Small intestine (tissue), 16 donors: ENCODE data around the gene SPATA19. TPM values are rescaled to one million over a fixed set of nuclear protein-coding genes. Genes with fewer than 3 reads are reported as not detected.

Experiments
- DNase-seq, 2 donors: peaks; one replicate each; pipeline versions ENCODE4 v3.0.0 to v3.0.0-alpha.2; 2013
- FAIRE-seq: peaks from 2 replicates; lab custom pipeline; 2012; peaks lifted over from hg19 to GRCh38; lab: Jason Lieb, UNC
- H3K27ac ChIP-seq, 3 donors: one replicate each; pipeline ENCODE4 v1.5.1; 2013; ENCODE audit warnings: low read length in 2 of 3, mild to moderate bottlenecking in 2 of 3, control low read depth in 1 of 3, inconsistent platforms in 1 of 3, low read depth in 1 of 3, moderate library complexity in 1 of 3
- H3K27me3 ChIP-seq, 3 donors: one replicate each; pipeline ENCODE4 v1.6.1; 2013; ENCODE audit warnings: low read length in 3 of 3, inconsistent platforms in 1 of 3; ENCODE audit not compliant: control insufficient read depth in 3 of 3, insufficient read depth in 3 of 3
- H3K36me3 ChIP-seq, 3 donors: one replicate each; pipeline ENCODE4 v1.6.1; 2013; ENCODE audit warnings: low read length in 3 of 3, inconsistent platforms in 1 of 3, low read depth in 1 of 3, mild to moderate bottlenecking in 1 of 3, moderate library complexity in 1 of 3; ENCODE audit not compliant: control insufficient read depth in 3 of 3, insufficient read depth in 2 of 3
- H3K4me1 ChIP-seq, 3 donors: one replicate each; pipeline ENCODE4 v1.6.1; 2013; ENCODE audit warnings: low read length in 2 of 3, inconsistent platforms in 1 of 3, low read depth in 1 of 3, mild to moderate bottlenecking in 1 of 3, moderate library complexity in 1 of 3; ENCODE audit not compliant: control insufficient read depth in 3 of 3, insufficient read depth in 2 of 3
- H3K4me3 ChIP-seq, 3 donors: one replicate each; pipeline ENCODE4 v1.5.1; 2013; ENCODE audit warnings: low read length in 3 of 3, control low read depth in 1 of 3, inconsistent platforms in 1 of 3, low read depth in 1 of 3, mild to moderate bottlenecking in 1 of 3, moderate library complexity in 1 of 3
- H3K9me3 ChIP-seq, 2 donors: one replicate each; pipeline ENCODE4 v1.6.1; 2013; ENCODE audit warnings: low read depth in 1 of 2, low read length in 1 of 2; ENCODE audit not compliant: control insufficient read depth in 2 of 2, insufficient read depth in 1 of 2
- WGBS, 3 donors: extraction: QIAGEN DNeasy Blood & Tissue Kit; methylation state at CpG; one replicate each; pipeline ENCODE4 v1.1.7; 2013; 5-methylcytosine and 5-hydroxymethylcytosine counted together
- long read RNA-seq, 10 donors: transcript quantifications; one replicate each; lab custom pipeline, GENCODE V29; 2026
- polyA plus RNA-seq, 4 donors: library from polyadenylated mRNA; stranded (reverse) in 3 of 4; unstranded in 1 of 4; fragments of 200-250 nt in 3 of 4; fragments of 120-200 nt in 1 of 4; gene quantifications; one replicate each; pipeline versions ENCODE4 v1.2.1 to v1.2.3, GENCODE V29; 2013
- donor health status: healthy with polysubstance abuse.
- donor health status: control.
- donor health status: control.
- donor health status: Bipolar disorder and iron deficiency.
- donor health status: healthy.

Gene SPATA19
- not detected for polyA plus RNA-seq
- long read RNA-seq, donor 1: 0 reads
- long read RNA-seq, donor 2: 0 reads
- long read RNA-seq, donor 3: 0 reads
- long read RNA-seq, donor 4: 0 reads
- long read RNA-seq, donor 5: 0 reads
- long read RNA-seq, donor 6: 0 reads
- long read RNA-seq, donor 7: 0 reads
- long read RNA-seq, donor 8: 0 reads
- long read RNA-seq, donor 9: 0 reads
- long read RNA-seq, donor 10: 0 reads

- Histone ChIP-seq H3K4me3 (no peak within 1 kb of the TSS), H3K27ac (no peak within 1 kb of the TSS), H3K36me3 (no peaks in the 10 kb centered on the region), H3K4me1 (no peaks in the 10 kb centered on the region), H3K27me3 (no peaks in the 10 kb centered on the region), H3K9me3 (no peaks in the 10 kb centered on the region)
- 52 to 70% (median 66%) methylated on average over 2 of the region's 2 CpGs for WGBS, 3 donors
- DNase-seq: no peak
- no peak for FAIRE-seq
Observed at GRCh38 chr11:133845413-133845812, at the start of gene SPATA19. Gene SPATA19 (minus strand): TSS chr11:133845513. CDS start chr11:133845446, 67 bp downstream.

GRCh38 chr11:133895061-133895479 is 49.8 kb upstream of the SPATA19 start:
- DNase-seq: no peak

GRCh38 chr11:133893381-133893780 is 48.1 kb upstream of the SPATA19 start:
- H3K4me3 ChIP-seq: no peak overlapping the region
- no peaks in the 10 kb centered on the region for H3K9me3 ChIP-seq
- FAIRE-seq (no peak), DNase-seq (no peak)
- H3K4me1 ChIP-seq: no peaks in the 10 kb centered on the region
- no peaks in the 10 kb centered on the region for H3K27me3 ChIP-seq
- H3K27ac ChIP-seq: no peak overlapping the region
- no peaks in the 10 kb centered on the region for H3K36me3 ChIP-seq
- WGBS, 3 donors: 44 to 76% (median 68%) methylated on average over 10 to 14 of the region's 14 CpGs

More at GRCh38 chr11:133895061-133895479, 49.8 kb upstream of the SPATA19 start:
- Histone ChIP-seq H3K4me1 (no peaks in the 10 kb centered on the region), H3K27ac (no peak overlapping the region), H3K27me3 (no peaks in the 10 kb centered on the region), H3K36me3 (no peaks in the 10 kb centered on the region), H3K9me3 (no peaks in the 10 kb centered on the region), H3K4me3 (no peak overlapping the region)
- WGBS, 3 donors: 44 to 67% (median 59%) methylated on average over 10 of the region's 10 CpGs
- FAIRE-seq: no peak

- no peak for DNase-seq
- no peak for FAIRE-seq
- Histone ChIP-seq H3K4me1 (no peaks in the 10 kb centered on the region), H3K9me3 (no peaks in the 10 kb centered on the region), H3K4me3 (no peak overlapping the region), H3K36me3 (no peaks in the 10 kb centered on the region), H3K27ac (no peak overlapping the region), H3K27me3 (no peaks in the 10 kb centered on the region)
- 75 to 83% (median 78%) methylated on average over 19 of the region's 19 CpGs for WGBS, 3 donors
Observed at GRCh38 chr11:133892584-133893380, 47.5 kb upstream of the SPATA19 start.

- FAIRE-seq: no peak
- no peak for DNase-seq
- Histone ChIP-seq H3K27ac (no peak overlapping the region), H3K9me3 (no peaks in the 10 kb centered on the region), H3K4me1 (no peaks in the 10 kb centered on the region), H3K4me3 (no peak overlapping the region), H3K36me3 (no peaks in the 10 kb centered on the region), H3K27me3 (no peaks in the 10 kb centered on the region)
- WGBS, 3 donors: 70 to 74% (median 73%) methylated on average over 8 of the region's 8 CpGs
Observed at GRCh38 chr11:133892126-133892525, 46.8 kb upstream of the SPATA19 start.

- no peaks in the 10 kb centered on the region for H3K27me3 ChIP-seq
- H3K4me3 ChIP-seq: no peak overlapping the region
- H3K36me3 ChIP-seq: no peaks in the 10 kb centered on the region
- no peak overlapping the region for H3K27ac ChIP-seq
- H3K9me3 ChIP-seq: no peaks in the 10 kb centered on the region
- 73 to 82% (median 81%) methylated on average over 3 of the region's 3 CpGs for WGBS, 3 donors
- DNase-seq (no peak), FAIRE-seq (no peak)
- H3K4me1 ChIP-seq: no peaks in the 10 kb centered on the region
Observed at GRCh38 chr11:133889893-133890292, 44.6 kb upstream of the SPATA19 start.

GRCh38 chr11:133889188-133889587 is 43.9 kb upstream of the SPATA19 start:
- H3K27me3 ChIP-seq: no peaks in the 10 kb centered on the region
- 67 to 74% (median 74%) methylated on average over 5 of the region's 5 CpGs for WGBS, 3 donors
- no peak for DNase-seq
- no peaks in the 10 kb centered on the region for H3K36me3 ChIP-seq
- H3K4me3 ChIP-seq: no peak overlapping the region
- no peak for FAIRE-seq
- no peaks in the 10 kb centered on the region for H3K4me1 ChIP-seq
- no peak overlapping the region for H3K27ac ChIP-seq
- H3K9me3 ChIP-seq: no peaks in the 10 kb centered on the region

- 55 to 62% (median 60%) methylated on average over 5 of the region's 5 CpGs for WGBS, 3 donors
- H3K27ac ChIP-seq: no peak overlapping the region
- H3K4me3 ChIP-seq: no peak overlapping the region
- no peak for DNase-seq
- H3K36me3 ChIP-seq: no peaks in the 10 kb centered on the region
- no peaks in the 10 kb centered on the region for H3K4me1 ChIP-seq
- H3K27me3 ChIP-seq: no peaks in the 10 kb centered on the region
- H3K9me3 ChIP-seq: no peaks in the 10 kb centered on the region
- no peak for FAIRE-seq
Observed at GRCh38 chr11:133887692-133888332, 42.5 kb upstream of the SPATA19 start.
